Measurements from ENCODE around the gene MYL3. TPM values are rescaled to one million over a fixed set of nuclear protein-coding genes. Genes with fewer than 3 reads are reported as not detected.
A peak's percentile ranks its signal among the peaks of the same experiment; 100 is the strongest.

MYL3 gene
- total and polyA plus RNA-seq, 8 donors: 3.1 to 13.4 (median 11.2) TPM

DNA sequence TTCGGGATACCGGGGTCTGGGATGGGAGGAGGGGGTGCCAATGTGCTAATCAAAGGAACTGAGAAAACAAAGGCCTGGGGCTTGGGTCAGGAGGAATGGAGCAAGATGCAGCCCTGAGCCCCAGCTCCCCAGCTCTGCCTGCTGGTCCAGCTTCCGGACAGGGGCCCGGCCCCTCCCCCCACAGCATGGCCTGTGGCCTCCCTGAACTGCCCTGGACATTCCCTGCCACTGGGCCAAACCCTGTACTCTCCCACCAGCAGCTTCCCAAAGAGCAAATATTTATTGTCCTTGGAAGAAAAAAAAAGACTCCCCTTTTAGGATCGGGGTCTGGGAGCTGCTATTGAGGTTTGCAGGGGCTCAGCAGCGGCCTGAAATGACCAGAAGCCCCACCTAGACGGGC lies 5.7 kb upstream of the MYL3 start:
- Histone ChIP-seq H3K4me1 (peaks cover 11 to 37% of the 10 kb centered on the region in 2 donors), H3K36me3 (no peaks in the 10 kb centered on the region), H3K4me3 (no peak overlapping the region), H3K27ac (no peak overlapping the region), H3K9me3 (no peaks in the 10 kb centered on the region), H3K27me3 (peaks cover 0 to 2% of the 10 kb centered on the region in 2 donors)
- DNase-seq (no peak), ATAC-seq (no peak)
- TF ChIP-seq, protein P1, sequence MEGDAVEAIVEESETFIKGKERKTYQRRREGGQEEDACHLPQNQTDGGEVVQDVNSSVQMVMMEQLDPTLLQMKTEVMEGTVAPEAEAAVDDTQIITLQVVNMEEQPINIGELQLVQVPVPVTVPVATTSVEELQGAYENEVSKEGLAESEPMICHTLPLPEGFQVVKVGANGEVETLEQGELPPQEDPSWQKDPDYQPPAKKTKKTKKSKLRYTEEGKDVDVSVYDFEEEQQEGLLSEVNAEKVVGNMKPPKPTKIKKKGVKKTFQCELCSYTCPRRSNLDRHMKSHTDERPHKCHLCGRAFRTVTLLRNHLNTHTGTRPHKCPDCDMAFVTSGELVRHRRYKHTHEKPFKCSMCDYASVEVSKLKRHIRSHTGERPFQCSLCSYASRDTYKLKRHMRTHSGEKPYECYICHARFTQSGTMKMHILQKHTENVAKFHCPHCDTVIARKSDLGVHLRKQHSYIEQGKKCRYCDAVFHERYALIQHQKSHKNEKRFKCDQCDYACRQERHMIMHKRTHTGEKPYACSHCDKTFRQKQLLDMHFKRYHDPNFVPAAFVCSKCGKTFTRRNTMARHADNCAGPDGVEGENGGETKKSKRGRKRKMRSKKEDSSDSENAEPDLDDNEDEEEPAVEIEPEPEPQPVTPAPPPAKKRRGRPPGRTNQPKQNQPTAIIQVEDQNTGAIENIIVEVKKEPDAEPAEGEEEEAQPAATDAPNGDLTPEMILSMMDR (IDR thresholded peaks at IDR 0.05): no peak
- intact Hi-C loops (cut with DNase I): no loop called here

GRCh38 chr3:46868287-46868686 lies 5.0 kb upstream of the MYL3 start:
- H3K4me3 ChIP-seq: no peak overlapping the region
- no peak for ATAC-seq
- H3K36me3 ChIP-seq: no peaks in the 10 kb centered on the region
- peaks cover 11 to 37% of the 10 kb centered on the region in 2 donors for H3K4me1 ChIP-seq
- TF ChIP-seq, protein P1 (IDR thresholded peaks at IDR 0.05): no peak
- no peak overlapping the region for H3K27ac ChIP-seq
- H3K9me3 ChIP-seq: no peaks in the 10 kb centered on the region
- intact Hi-C loops (cut with DNase I): no loop called here
- no peaks in the 10 kb centered on the region for H3K27me3 ChIP-seq
- DNase-seq: no peak

- Histone ChIP-seq H3K4me3 (no peak overlapping the region), H3K27ac (peak overlapping the region; percentile 41 to 51), H3K4me1 (peaks cover 11 to 37% of the 10 kb centered on the region in 2 donors), H3K36me3 (no peaks in the 10 kb centered on the region), H3K9me3 (no peaks in the 10 kb centered on the region), H3K27me3 (no peaks in the 10 kb centered on the region)
- DNase-seq (peak; percentile 72 to 91 (median 82)), ATAC-seq (peak; percentile 90)
- TF ChIP-seq, protein P1 (IDR thresholded peaks at IDR 0.05): no peak
- intact Hi-C loops (cut with DNase I): no loop called here
Observed at GRCh38 chr3:46867550-46867898, 4.3 kb upstream of the MYL3 start.

GRCh38 chr3:46866720-46867549 lies 3.7 kb upstream of the MYL3 start:
- ATAC-seq (peak; percentile 74), DNase-seq (peak in 3 of 4 donors; percentile 70 to 96 (median 78))
- Histone ChIP-seq H3K4me1 (peaks cover 11 to 37% of the 10 kb centered on the region in 2 donors), H3K36me3 (no peaks in the 10 kb centered on the region), H3K4me3 (no peak overlapping the region), H3K9me3 (no peaks in the 10 kb centered on the region), H3K27ac (peak overlapping the region; percentile 41 to 51), H3K27me3 (no peaks in the 10 kb centered on the region)
- intact Hi-C loops (cut with DNase I): no loop called here
- TF ChIP-seq, protein P1 (IDR thresholded peaks at IDR 0.05): peak; percentile 82 to 90

- no peak overlapping the region for H3K27ac ChIP-seq
- H3K4me3 ChIP-seq: no peak overlapping the region
- ATAC-seq (no peak), DNase-seq (peak in 1 of 4 donors; percentile 37)
- intact Hi-C loops (cut with DNase I): no loop called here
- no peaks in the 10 kb centered on the region for H3K9me3 ChIP-seq
- TF ChIP-seq, protein P1 (IDR thresholded peaks at IDR 0.05): no peak
- no peaks in the 10 kb centered on the region for H3K36me3 ChIP-seq
- H3K4me1 ChIP-seq: peaks cover 11 to 37% of the 10 kb centered on the region in 2 donors
- H3K27me3 ChIP-seq: no peaks in the 10 kb centered on the region
Observed at GRCh38 chr3:46866032-46866595, 2.9 kb upstream of the MYL3 start.

All from left lung (tissue), 10 donors.